HS-5 (cell line): ENCODE results near the gene FGGY.
A peak's percentile ranks its signal among the peaks of the same experiment; 100 is the strongest.
"Not testable (repeated sequence)": the region's sequence is repeated elsewhere in the genome, so short reads cannot be mapped to it uniquely, and the experiment has no call there.

Experiments
- DNase-seq: peaks from one replicate; pipeline ENCODE4 v3.0.0-alpha.2; 2012; ENCODE audit warnings: low read depth

The FGGY gene

DNA sequence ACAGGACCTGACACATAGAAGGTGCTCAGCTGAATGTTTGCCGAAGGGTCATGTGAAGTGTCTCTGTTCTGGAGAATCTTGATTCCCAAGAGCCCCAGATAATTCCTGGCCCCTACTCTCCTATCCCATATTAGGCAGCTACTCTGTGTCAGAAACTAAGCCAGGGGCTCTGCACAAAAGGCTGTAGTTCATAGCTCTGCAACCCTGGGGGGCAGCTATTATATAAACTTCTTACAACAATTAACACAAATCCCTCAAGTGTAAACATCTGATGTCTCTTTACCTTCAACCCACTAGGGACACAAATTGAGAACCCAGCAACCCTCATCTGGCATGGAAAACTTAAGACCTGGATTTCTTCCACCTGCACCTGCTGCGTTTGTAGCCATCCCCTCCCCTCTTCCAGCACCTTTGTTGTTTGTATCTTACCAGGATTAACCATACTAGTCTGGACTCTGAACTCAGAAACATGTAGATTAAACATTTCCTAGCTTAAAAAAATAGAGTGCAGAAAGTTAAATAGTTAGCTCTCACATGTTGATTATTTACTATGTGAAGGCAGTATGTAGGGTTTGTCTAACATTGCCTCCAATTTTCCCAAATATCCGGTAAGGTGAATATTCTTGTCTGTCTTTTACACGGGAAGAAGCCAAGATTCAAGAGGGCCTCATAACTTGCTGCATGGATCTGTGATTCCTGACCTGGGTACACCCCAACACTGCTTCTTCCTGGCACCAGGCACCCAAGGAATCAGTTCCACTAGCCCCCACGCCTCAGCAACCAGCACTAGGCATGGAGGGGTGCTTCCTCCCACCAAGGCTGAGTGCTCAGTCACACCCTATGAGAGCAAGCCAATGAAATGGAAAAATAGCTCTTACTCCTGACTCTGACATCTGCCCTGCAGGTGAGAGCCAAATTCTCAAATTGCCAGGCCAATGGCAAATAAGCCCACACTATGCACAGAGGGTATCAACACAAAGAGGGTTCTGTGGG lies 297.2 kb downstream of the FGGY start:
- DNase-seq, result no peak

- DNase-seq, result no peak
These were observed 298.9 kb downstream of the FGGY start for GRCh38 chr1:59595774-59596173.

GRCh38 chr1:59596432-59596831 lies 299.5 kb downstream of the FGGY start:
- peak; percentile 70 for DNase-seq

DNA sequence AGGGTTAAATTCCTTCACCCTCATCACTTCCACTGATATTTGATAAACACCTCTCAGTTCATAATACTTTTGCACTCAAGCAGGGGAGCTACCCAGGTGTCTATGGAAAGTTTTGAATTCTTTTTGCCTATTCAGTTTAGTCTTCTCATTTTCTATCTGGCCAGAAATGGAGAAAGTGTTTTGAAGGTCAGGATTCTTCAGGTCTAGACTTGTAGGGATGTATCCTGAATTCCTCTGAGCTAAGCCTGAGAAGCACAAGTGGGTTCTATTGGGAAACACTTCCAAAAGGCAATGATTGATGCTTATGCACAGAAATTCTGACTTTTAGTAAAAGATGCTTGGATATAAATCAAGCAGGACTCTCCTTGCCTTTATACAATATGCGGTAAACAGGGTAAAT lies 300.1 kb downstream of the FGGY start:
- DNase-seq, result no peak

- no peak for DNase-seq
These were observed 300.7 kb downstream of the FGGY start for GRCh38 chr1:59597420-59598119.

DNA sequence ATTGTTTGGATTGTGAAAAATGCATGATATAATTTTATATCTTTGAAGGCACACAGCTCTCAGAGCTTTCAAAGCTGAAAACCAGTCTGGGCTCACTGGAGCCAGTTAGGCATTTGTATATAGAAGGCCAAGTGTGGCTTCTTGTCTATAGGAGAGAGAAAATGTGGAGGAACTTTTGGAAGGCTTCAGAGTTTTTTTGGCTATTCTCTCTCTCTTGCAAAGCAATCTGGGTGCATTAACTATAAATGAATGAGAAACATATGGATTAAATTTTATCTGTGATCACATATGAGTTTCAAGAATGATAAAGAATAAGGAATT lies 301.2 kb downstream of the FGGY start:
- no peak for DNase-seq

DNA sequence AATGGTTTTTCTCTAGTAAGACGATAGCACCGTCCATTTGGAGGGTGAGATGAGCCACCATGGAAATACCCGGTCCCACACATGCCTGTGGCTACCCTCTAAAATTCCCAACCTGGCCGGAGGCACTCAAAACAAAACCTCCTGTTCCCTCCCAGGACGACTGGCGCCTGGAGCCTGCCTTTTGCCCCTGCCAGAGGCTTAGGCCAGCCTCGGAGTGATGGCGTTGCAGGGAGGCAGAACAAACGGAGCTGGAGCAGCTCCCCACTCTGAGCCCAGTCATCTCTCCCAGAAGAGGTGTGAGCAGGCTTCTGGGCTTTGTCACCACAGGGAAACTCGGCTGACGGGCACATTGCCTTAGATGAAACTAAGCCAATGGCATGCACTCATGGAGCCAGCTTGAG lies 304.1 kb downstream of the FGGY start:
- no peak for DNase-seq

DNA sequence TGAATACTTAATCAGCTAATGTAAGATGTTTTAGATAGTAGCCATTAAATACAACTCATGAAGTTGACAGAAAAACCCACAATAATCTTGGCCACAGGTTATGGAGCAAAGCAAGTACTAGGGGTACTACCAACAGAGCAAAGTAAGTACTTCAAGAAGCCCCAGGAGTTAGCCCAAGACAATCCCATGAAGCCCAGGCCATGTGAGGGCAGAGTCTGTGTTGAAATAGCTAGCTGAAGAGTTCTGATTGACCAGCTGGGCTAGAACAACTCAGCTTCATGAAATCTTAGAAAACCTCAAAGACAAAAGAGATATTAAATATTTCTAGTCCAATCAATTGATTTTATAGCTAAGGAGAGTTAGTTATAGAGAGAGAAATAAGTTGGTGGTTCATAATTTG lies 304.9 kb downstream of the FGGY start:
- no peak for DNase-seq

DNA sequence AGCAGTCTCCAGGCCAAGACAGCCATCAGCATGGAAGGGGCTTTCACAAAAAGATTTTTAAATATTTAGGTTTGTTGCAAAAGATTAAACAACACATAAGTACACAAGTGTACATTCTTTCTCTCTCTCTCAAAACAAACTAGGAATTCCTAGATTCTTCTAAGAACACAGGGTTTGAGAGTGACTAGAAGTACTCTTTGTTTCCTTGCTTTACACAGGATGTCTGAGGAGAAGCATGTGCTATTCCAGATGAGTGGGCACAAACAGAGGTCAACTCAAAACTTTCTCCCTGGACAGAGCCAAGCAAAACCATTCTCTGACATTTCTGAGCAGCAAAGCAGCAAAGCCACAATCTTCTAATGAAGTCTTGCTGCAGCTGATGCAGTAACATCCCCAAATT lies 307.3 kb downstream of the FGGY start:
- DNase-seq, result no peak

DNA sequence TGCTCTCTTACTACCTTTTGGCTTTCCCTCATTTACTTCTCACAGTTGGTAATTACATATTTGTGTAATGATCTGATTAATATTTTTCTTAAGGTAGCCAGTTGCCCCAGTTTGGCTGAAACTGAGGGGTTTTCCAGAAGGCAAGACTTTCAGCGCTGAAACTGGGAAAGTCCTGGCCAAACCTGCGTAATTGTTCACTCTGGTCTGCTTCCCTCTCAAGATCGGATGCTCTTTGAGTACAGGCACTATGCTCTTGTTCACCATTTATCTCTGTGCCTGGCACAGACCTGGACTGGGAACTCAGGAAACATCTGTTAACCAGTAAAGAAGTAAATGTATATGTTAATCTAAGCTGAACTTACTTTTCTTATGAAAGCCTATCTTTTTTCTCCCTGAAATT lies 308.3 kb downstream of the FGGY start:
- no peak for DNase-seq

GRCh38 chr1:59605761-59606160 lies 308.9 kb downstream of the FGGY start:
- no peak for DNase-seq

GRCh38 chr1:59609245-59609644 lies 312.4 kb downstream of the FGGY start:
- no peak for DNase-seq

DNA sequence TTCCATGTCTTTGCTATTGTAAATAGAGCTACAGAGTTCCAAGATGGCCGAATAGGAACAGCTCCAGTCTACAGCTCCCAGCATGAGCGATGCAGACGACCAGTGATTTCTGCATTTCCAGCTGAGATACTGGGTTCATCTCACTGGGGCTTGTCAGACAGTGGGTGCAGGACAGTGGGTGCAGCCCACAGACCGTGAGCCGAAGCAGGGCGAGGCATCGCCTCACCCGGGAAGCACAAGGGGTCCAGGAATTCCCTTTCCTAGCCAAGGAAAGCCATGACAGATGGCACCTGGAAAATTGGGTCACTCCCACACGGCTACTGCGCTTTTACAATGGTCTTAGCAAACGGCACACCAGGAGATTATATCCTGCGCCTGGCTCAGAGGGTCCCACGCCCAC lies 313.6 kb downstream of the FGGY start:
- DNase-seq, result not testable (repeated sequence)

- no peak for DNase-seq
These were observed 320.5 kb downstream of the FGGY start for GRCh38 chr1:59617434-59617833.

DNA sequence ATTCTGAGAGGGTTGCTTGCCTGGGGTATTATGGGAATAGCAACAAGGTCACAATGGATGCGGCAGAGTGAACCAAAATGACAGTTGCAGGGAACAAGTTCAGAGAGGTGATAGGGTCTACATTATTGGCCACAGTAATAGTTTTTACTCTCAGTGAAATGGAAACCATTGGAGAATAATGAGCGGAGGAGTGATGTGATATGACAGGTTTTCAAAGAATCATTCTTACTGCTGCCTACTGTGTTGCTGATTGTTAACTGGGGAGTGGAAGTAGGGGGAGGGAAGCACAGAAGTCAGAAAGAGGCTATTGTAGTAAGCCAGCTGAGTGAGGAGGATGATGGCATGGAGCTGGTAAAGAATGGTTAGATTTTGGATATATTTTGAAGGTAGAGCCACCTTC lies 322.7 kb downstream of the FGGY start:
- DNase-seq, result no peak

DNA sequence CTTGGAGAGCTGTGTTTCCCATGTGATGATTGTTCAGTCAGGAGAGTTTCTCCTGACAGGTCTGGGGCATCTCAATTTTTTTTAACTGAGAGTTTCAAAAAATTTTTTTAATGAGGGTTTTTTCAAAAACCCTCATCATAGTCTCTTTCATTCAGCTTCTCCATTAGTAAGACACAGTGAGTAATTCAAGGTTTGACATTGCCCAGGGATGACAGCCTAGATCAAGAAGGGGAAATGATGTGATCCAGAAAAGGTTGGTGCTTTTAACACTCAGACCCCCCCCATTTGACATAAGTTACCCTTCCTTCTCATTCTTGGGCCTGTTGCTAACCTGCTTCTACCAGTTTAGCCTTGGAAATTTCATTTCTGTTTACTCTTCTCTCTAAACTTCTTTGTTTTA lies 328.5 kb downstream of the FGGY start:
- no peak for DNase-seq

- DNase-seq, result no peak
These were observed 334.8 kb downstream of the FGGY start for GRCh38 chr1:59631561-59632255.

- DNase-seq, result no peak
These were observed 338.2 kb downstream of the FGGY start for GRCh38 chr1:59635097-59635496.

GRCh38 chr1:59638231-59638711 lies 341.4 kb downstream of the FGGY start:
- DNase-seq, result peak; percentile 30

- DNase-seq, result no peak
These were observed 342.4 kb downstream of the FGGY start for GRCh38 chr1:59639266-59639665.

GRCh38 chr1:59640851-59641250 lies 344.0 kb downstream of the FGGY start:
- no peak for DNase-seq

DNA sequence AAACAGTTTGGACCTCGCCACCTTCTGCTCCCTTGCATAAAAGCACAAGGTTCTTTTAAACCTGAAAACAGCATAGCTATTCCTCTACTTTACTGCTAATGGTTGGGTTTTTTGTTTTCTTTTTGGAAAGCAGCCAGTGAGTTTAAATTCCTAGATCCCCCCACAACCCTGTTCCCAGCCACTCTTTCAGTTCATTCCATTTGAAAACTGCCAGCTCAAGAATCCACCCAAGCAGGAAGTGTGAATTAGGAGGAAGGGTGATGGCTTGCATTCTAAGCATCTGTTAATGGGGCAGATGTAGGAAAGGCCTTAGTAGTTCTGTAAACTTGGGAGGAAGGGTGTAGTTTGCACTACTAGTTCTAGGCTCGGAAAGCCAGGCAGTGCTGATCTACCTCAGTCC lies 344.9 kb downstream of the FGGY start:
- no peak for DNase-seq

GRCh38 chr1:59643526-59643925 lies 346.6 kb downstream of the FGGY start:
- no peak for DNase-seq
